ENCODE measurements around the gene SEPTIN7. TPM values are rescaled to one million over a fixed set of nuclear protein-coding genes. Genes with fewer than 3 reads are reported as not detected.
A peak's percentile ranks its signal among the peaks of the same experiment; 100 is the strongest.

The SEPTIN7 gene
- total RNA-seq, 1 donor from 2014 or later: 180 TPM

- Histone ChIP-seq H3K9me3 (no peaks in the 10 kb centered on the region), H3K4me3 (no peak overlapping the region), H3K4me1 (peaks cover 8% of the 10 kb centered on the region), H3K36me3 (peaks cover 5% of the 10 kb centered on the region), H3K27me3 (ENCODE audit: low read depth) (no peaks in the 10 kb centered on the region), H3K27ac (no peak overlapping the region)
- TF ChIP-seq, protein P1, sequence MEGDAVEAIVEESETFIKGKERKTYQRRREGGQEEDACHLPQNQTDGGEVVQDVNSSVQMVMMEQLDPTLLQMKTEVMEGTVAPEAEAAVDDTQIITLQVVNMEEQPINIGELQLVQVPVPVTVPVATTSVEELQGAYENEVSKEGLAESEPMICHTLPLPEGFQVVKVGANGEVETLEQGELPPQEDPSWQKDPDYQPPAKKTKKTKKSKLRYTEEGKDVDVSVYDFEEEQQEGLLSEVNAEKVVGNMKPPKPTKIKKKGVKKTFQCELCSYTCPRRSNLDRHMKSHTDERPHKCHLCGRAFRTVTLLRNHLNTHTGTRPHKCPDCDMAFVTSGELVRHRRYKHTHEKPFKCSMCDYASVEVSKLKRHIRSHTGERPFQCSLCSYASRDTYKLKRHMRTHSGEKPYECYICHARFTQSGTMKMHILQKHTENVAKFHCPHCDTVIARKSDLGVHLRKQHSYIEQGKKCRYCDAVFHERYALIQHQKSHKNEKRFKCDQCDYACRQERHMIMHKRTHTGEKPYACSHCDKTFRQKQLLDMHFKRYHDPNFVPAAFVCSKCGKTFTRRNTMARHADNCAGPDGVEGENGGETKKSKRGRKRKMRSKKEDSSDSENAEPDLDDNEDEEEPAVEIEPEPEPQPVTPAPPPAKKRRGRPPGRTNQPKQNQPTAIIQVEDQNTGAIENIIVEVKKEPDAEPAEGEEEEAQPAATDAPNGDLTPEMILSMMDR (IDR thresholded peaks at IDR 0.05): no peak
- ATAC-seq (no peak), DNase-seq (no peak)
- intact Hi-C loops (cut with DNase I): no loop called here
Observed at GRCh38 chr7:35839860-35840854, 39.3 kb downstream of the SEPTIN7 start.

- intact Hi-C loops (cut with DNase I): no loop called here
Observed at GRCh38 chr7:35846816-35847412, 46.1 kb downstream of the SEPTIN7 start.

GRCh38 chr7:35848725-35849124 is 47.9 kb downstream of the SEPTIN7 start:
- Histone ChIP-seq H3K9me3 (no peaks in the 10 kb centered on the region), H3K36me3 (peaks cover 10% of the 10 kb centered on the region), H3K4me3 (no peak overlapping the region), H3K27me3 (ENCODE audit: low read depth) (no peaks in the 10 kb centered on the region), H3K27ac (no peak overlapping the region), H3K4me1 (peaks cover 9% of the 10 kb centered on the region)
- TF ChIP-seq, protein P1 (IDR thresholded peaks at IDR 0.05): no peak
- peak in 1 of 2 donors; percentile 86 for ATAC-seq
- DNase-seq: no peak
- intact Hi-C loops (cut with DNase I): no loop called here

More at GRCh38 chr7:35846816-35847412, 46.1 kb downstream of the SEPTIN7 start:
- no peaks in the 10 kb centered on the region for H3K27me3 ChIP-seq (ENCODE audit: low read depth)
- DNase-seq (no peak), ATAC-seq (no peak)
- TF ChIP-seq, protein P1 (IDR thresholded peaks at IDR 0.05): no peak
- peaks cover 10% of the 10 kb centered on the region for H3K36me3 ChIP-seq
- H3K4me3 ChIP-seq: no peak overlapping the region
- no peaks in the 10 kb centered on the region for H3K4me1 ChIP-seq
- H3K27ac ChIP-seq: no peak overlapping the region
- no peaks in the 10 kb centered on the region for H3K9me3 ChIP-seq

- Histone ChIP-seq H3K4me1 (peaks cover 9% of the 10 kb centered on the region), H3K9me3 (no peaks in the 10 kb centered on the region), H3K36me3 (peaks cover 10% of the 10 kb centered on the region), H3K4me3 (no peak overlapping the region), H3K27ac (no peak overlapping the region), H3K27me3 (ENCODE audit: low read depth) (no peaks in the 10 kb centered on the region)
- DNase-seq (no peak), ATAC-seq (peak in 1 of 2 donors; percentile 72)
- intact Hi-C loops (cut with DNase I): no loop called here
- TF ChIP-seq, protein P1 (IDR thresholded peaks at IDR 0.05): no peak
Observed at GRCh38 chr7:35849158-35849831, 48.4 kb downstream of the SEPTIN7 start.

GRCh38 chr7:35849954-35850353 is 49.1 kb downstream of the SEPTIN7 start:
- H3K4me1 ChIP-seq: peaks cover 9% of the 10 kb centered on the region
- H3K27me3 ChIP-seq (ENCODE audit: low read depth): no peaks in the 10 kb centered on the region
- ATAC-seq (no peak), DNase-seq (no peak)
- TF ChIP-seq, protein P1 (IDR thresholded peaks at IDR 0.05): no peak
- intact Hi-C loops (cut with DNase I): no loop called here
- H3K4me3 ChIP-seq: no peak overlapping the region
- H3K27ac ChIP-seq: no peak overlapping the region
- peaks cover 10% of the 10 kb centered on the region for H3K36me3 ChIP-seq
- no peaks in the 10 kb centered on the region for H3K9me3 ChIP-seq

All from lower lobe of right lung (tissue), 2 donors.